ENCODE measurements around the gene ASTN1.

The ASTN1 gene

GRCh38 chr1:177170756-177171535, 6.4 kb upstream of the ASTN1 start, which contains the start of gene BRINP2 (continued):
- TF ChIP-seq ZNF2 (tag by site-specific recombination; IDR thresholded peaks at IDR 0.05), result peak; percentile 51; the same call in 1 of the 2 replicates
- peak; percentile 44; the same call in 1 of the 2 replicates for TF ChIP-seq SCRT2 (tag by site-specific recombination; IDR thresholded peaks at IDR 0.05)
- TF ChIP-seq ZNF10 (tag by site-specific recombination; IDR thresholded peaks at IDR 0.05), result peak; percentile 93
- TF ChIP-seq ZNF610 (tag by site-specific recombination; IDR thresholded peaks at IDR 0.05; ENCODE audit: borderline replicate concordance), result 0 out of 2 replicates have a peak, but pooled peaks have one; percentile 17
- TF ChIP-seq, protein P1, sequence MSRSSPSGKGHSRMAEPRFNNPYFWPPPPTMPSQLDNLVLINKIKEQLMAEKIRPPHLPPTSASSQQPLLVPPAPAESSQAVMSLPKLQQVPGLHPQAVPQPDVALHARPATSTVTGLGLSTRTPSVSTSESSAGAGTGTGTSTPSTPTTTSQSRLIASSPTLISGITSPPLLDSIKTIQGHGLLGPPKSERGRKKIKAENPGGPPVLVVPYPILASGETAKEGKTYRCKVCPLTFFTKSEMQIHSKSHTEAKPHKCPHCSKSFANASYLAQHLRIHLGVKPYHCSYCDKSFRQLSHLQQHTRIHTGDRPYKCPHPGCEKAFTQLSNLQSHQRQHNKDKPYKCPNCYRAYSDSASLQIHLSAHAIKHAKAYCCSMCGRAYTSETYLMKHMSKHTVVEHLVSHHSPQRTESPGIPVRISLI (tag by site-specific recombination; IDR thresholded peaks at IDR 0.05), result no peak

- TF ChIP-seq, protein P2, sequence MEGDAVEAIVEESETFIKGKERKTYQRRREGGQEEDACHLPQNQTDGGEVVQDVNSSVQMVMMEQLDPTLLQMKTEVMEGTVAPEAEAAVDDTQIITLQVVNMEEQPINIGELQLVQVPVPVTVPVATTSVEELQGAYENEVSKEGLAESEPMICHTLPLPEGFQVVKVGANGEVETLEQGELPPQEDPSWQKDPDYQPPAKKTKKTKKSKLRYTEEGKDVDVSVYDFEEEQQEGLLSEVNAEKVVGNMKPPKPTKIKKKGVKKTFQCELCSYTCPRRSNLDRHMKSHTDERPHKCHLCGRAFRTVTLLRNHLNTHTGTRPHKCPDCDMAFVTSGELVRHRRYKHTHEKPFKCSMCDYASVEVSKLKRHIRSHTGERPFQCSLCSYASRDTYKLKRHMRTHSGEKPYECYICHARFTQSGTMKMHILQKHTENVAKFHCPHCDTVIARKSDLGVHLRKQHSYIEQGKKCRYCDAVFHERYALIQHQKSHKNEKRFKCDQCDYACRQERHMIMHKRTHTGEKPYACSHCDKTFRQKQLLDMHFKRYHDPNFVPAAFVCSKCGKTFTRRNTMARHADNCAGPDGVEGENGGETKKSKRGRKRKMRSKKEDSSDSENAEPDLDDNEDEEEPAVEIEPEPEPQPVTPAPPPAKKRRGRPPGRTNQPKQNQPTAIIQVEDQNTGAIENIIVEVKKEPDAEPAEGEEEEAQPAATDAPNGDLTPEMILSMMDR (tag by site-specific recombination; IDR thresholded peaks at IDR 0.05), result peak; percentile 28; the same call in 1 of the 2 replicates
- no peak for TF ChIP-seq ZNF600 (tag by site-specific recombination; IDR thresholded peaks at IDR 0.05)
- peak; percentile 7; the same call in 1 of the 2 replicates for TF ChIP-seq ZBTB20 (tag by site-specific recombination; IDR thresholded peaks at IDR 0.05)
- no peak for TF ChIP-seq ZNF777 (tag by site-specific recombination; IDR thresholded peaks at IDR 0.05; ENCODE audit: borderline replicate concordance)
- POLR2A ChIA-PET, result interaction anchor here (0.6 to 1.1 kb wide), 2 partner anchors 14 to 185 kb away, joined by 3 read pairs; no protein-coding TSS in a partner anchor
- CTCF ChIA-PET, result interaction anchor here (1.0 to 2.1 kb wide), 4 partner anchors 17 to 239 kb away, joined by 3 to 11 read pairs (median 4); no protein-coding TSS in a partner anchor
- Histone ChIP-seq H3K4me1 (ENCODE audit: control insufficient read depth, insufficient read depth, low read length) (no peaks in the 10 kb centered on the region), H3K9me3 (ENCODE audit: control insufficient read depth, insufficient read depth, low read depth, low read length) (no peaks in the 10 kb centered on the region), H3K4me3 (ENCODE audit: low read depth, low read length) (peak overlapping the region; percentile 53), H3K27ac (ENCODE audit: extremely low read depth, low read depth, low read length) (no peak overlapping the region), H3K36me3 (ENCODE audit: control insufficient read depth in 2 of 2, insufficient read depth in 1 of 2, low read length in 2 of 2) (no peaks in the 10 kb centered on the region)
Observed at GRCh38 chr1:177165069-177165439, 542 bp upstream of the ASTN1 start.

- ChIA-PET POLR2A (interaction anchor here (1.1 kb wide), 1 partner anchor 12 kb away, joined by 3 read pairs; no protein-coding TSS in a partner anchor), CTCF (interaction anchor here (0.7 to 2.1 kb wide), 3 partner anchors 18 to 667 kb away, joined by 4 to 11 read pairs (median 5); no protein-coding TSS in a partner anchor)
- TF ChIP-seq ZBTB7A (tag by site-specific recombination; IDR thresholded peaks at IDR 0.05; ENCODE audit: low read depth) (no peak), ZFP69B (tag by site-specific recombination; IDR thresholded peaks at IDR 0.05) (no peak), ZFP3 (tag by site-specific recombination; IDR thresholded peaks at IDR 0.05; ENCODE audit: low read depth) (no peak), ZNF670 (tag by site-specific recombination; IDR thresholded peaks at IDR 0.05; ENCODE audit: low read depth) (no peak), ZNF292 (tag by site-specific recombination; IDR thresholded peaks at IDR 0.05; ENCODE audit: borderline replicate concordance, low read depth) (no peak), ZNF248 (tag by site-specific recombination; IDR thresholded peaks at IDR 0.05) (no peak), ATF2 (tag by site-specific recombination; IDR thresholded peaks at IDR 0.05; ENCODE audit: low read depth) (no peak), KLF16 (tag by site-specific recombination; IDR thresholded peaks at IDR 0.05) (no peak), HOXC10 (CRISPR knock-in tag; IDR thresholded peaks at IDR 0.05) (no peak), SCRT2 (tag by site-specific recombination; IDR thresholded peaks at IDR 0.05) (peak; percentile 40), ZNF133 (tag by site-specific recombination; IDR thresholded peaks at IDR 0.05) (no peak), ZFP41 (tag by site-specific recombination; IDR thresholded peaks at IDR 0.05; ENCODE audit: borderline replicate concordance) (no peak), ZNF391 (tag by site-specific recombination; IDR thresholded peaks at IDR 0.05; ENCODE audit: borderline replicate concordance, low read depth) (no peak), GLIS1 (tag by site-specific recombination; IDR thresholded peaks at IDR 0.05) (peak; percentile 32), ZSCAN30 (tag by site-specific recombination; IDR thresholded peaks at IDR 0.05) (no peak), FEZF1 (tag by site-specific recombination; IDR thresholded peaks at IDR 0.05) (no peak), ZBTB1 (tag by site-specific recombination; IDR thresholded peaks at IDR 0.05) (no peak), SP3 (tag by site-specific recombination; IDR thresholded peaks at IDR 0.05) (peak; percentile 43), ZNF654 (tag by site-specific recombination; IDR thresholded peaks at IDR 0.05; ENCODE audit: low read depth) (no peak), ZNF354C (tag by site-specific recombination; IDR thresholded peaks at IDR 0.05; ENCODE audit: borderline replicate concordance, low read depth) (no peak), REPIN1 (tag by site-specific recombination; IDR thresholded peaks at IDR 0.05; ENCODE audit: low read depth) (no peak)
Observed at GRCh38 chr1:177163844-177164379, 600 bp downstream of the ASTN1 start.

More at GRCh38 chr1:177163844-177164379, 600 bp downstream of the ASTN1 start:
- no peaks in the 10 kb centered on the region for H3K36me3 ChIP-seq (ENCODE audit: control insufficient read depth in 2 of 2, insufficient read depth in 1 of 2, low read length in 2 of 2)
- H3K9me3 ChIP-seq (ENCODE audit: control insufficient read depth, insufficient read depth, low read depth, low read length), result no peaks in the 10 kb centered on the region
- peak overlapping the region; percentile 53 for H3K4me3 ChIP-seq (ENCODE audit: low read depth, low read length)
- no peak overlapping the region; the same call in 1 of the 2 replicates for H3K27ac ChIP-seq (ENCODE audit: extremely low read depth, low read depth, low read length)
- no peaks in the 10 kb centered on the region for H3K4me1 ChIP-seq (ENCODE audit: control insufficient read depth, insufficient read depth, low read length)
